Neural cell (in vitro differentiated cells): Measurements from ENCODE around the gene ZXDC.

Experiments
- EP300 ChIP-seq: fragments of 450-650 bp; conservative IDR thresholded peaks from 2 replicates; pipeline ENCODE4 v1.6.1; 2014; ENCODE audit warnings: antibody characterized with exemption, mild to moderate bottlenecking, moderate library complexity; ENCODE audit not compliant: poor library complexity, severe bottlenecking
- TAF1 ChIP-seq: IDR thresholded peaks from 2 replicates; pipeline ENCODE4 v1.6.1; 2012; ENCODE audit warnings: low read depth
- TF ChIP-seq, protein P1 (sequence below): fragments of 450-650 bp; IDR thresholded peaks from 2 replicates; pipeline ENCODE4 v1.5.1; 2014; ENCODE audit warnings: antibody characterized with exemption, mild to moderate bottlenecking, moderate library complexity; ENCODE audit not compliant: poor library complexity, severe bottlenecking

DNA sequence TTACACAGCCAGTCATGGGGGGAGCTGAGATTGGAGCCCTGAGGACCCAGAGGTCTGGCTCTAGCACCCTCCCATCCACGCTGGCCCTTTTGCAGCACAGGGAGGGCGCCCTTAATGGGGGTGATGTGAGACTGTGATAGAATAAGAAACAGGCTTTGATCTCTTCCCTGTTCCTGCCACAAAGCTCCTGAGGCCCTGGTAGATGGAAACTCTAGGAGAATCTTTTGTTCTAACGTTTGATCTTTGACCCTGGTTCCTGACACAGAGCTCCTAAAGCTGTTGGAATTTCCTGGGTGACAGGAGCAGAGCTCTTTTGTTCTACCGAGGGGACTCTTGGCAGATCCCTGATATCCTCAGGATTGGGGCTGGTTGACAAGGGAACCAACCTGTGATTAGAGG, 43.1 kb upstream of the ZXDC start:
- TF ChIP-seq EP300 (no peak), TAF1 (no peak)
- TF ChIP-seq, protein P1, sequence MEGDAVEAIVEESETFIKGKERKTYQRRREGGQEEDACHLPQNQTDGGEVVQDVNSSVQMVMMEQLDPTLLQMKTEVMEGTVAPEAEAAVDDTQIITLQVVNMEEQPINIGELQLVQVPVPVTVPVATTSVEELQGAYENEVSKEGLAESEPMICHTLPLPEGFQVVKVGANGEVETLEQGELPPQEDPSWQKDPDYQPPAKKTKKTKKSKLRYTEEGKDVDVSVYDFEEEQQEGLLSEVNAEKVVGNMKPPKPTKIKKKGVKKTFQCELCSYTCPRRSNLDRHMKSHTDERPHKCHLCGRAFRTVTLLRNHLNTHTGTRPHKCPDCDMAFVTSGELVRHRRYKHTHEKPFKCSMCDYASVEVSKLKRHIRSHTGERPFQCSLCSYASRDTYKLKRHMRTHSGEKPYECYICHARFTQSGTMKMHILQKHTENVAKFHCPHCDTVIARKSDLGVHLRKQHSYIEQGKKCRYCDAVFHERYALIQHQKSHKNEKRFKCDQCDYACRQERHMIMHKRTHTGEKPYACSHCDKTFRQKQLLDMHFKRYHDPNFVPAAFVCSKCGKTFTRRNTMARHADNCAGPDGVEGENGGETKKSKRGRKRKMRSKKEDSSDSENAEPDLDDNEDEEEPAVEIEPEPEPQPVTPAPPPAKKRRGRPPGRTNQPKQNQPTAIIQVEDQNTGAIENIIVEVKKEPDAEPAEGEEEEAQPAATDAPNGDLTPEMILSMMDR, result no peak
